PC-3 (cell line): ENCODE data around the gene ADAMTSL3. TPM values are rescaled to one million over a fixed set of nuclear protein-coding genes. Genes with fewer than 3 reads are reported as not detected.
"Not testable (repeated sequence)": the region's sequence is repeated elsewhere in the genome, so short reads cannot be mapped to it uniquely, and the experiment has no call there.

ENCODE experiments used
- ATAC-seq: fragments of 200-7000 bp; cut with Tn5 transposase; 2 replicates; pipeline ENCODE4 v1.9.1; 2020; ENCODE audit warnings: mild to moderate bottlenecking, moderate library complexity
- BruUV-seq: library from RNA; stranded (reverse); fragments of 400-500 nt; replicated peaks from 2 replicates; lab custom pipeline; 2021; lab: Mats Ljungman, UMichigan
- CTCF ChIA-PET: fragments of 300-600 bp; sonication (Branson Sonifier 250); formaldehyde crosslinking; loops from one replicate; lab custom pipeline; 2022; ENCODE audit warnings: antibody characterized with exemption; lab: Charles Lee
- POLR2A ChIA-PET: fragments of 300-600 bp; sonication (Branson Sonifier 250); formaldehyde crosslinking; loops from one replicate; lab custom pipeline; 2022; ENCODE audit warnings: antibody characterized with exemption; ENCODE audit not compliant: unreplicated experiment; lab: Charles Lee
- DNase-seq: peaks from one replicate; pipeline ENCODE4 v3.0.0-alpha.2; 2015
- H2AFZ ChIP-seq: fragments of 300-600 bp; sonication (generic); 2 replicates; pipeline ENCODE4 v1.6.0; 2016; ENCODE audit warnings: antibody characterized with exemption, low read length
- H3F3A ChIP-seq: fragments of 300-600 bp; sonication (generic); one replicate; pipeline ENCODE4 v1.6.0; 2017; ENCODE audit warnings: antibody characterized with exemption, low read length, control low read depth, mild to moderate bottlenecking; ENCODE audit not compliant: unreplicated experiment
- H3K27ac ChIP-seq: fragments of 300-600 bp; sonication (generic); 2 replicates; pipeline ENCODE4 v1.5.1; 2016; ENCODE audit warnings: mild to moderate bottlenecking, low read length
- H3K27me3 ChIP-seq: fragments of 300-600 bp; sonication (generic); 2 replicates; pipeline ENCODE4 v1.6.1; 2016; ENCODE audit warnings: low read length, mixed read lengths
- H3K36me3 ChIP-seq: fragments of 300-600 bp; sonication (generic); 2 replicates; pipeline ENCODE4 v1.6.1; 2016; ENCODE audit warnings: low read depth, mixed run types, low read length, mixed read lengths
- H3K4me1 ChIP-seq: fragments of 300-600 bp; sonication (generic); 2 replicates; pipeline ENCODE4 v1.5.1; 2016; ENCODE audit warnings: low read length; ENCODE audit not compliant: insufficient read depth
- H3K4me2 ChIP-seq: fragments of 300-600 bp; sonication (generic); 2 replicates; pipeline ENCODE4 v1.6.0; 2016; ENCODE audit warnings: low read length
- H3K4me3 ChIP-seq: fragments of 300-600 bp; sonication (generic); 2 replicates; pipeline ENCODE4 v1.5.1; 2016; ENCODE audit warnings: mild to moderate bottlenecking, low read length, mixed read lengths
- H3K79me2 ChIP-seq: fragments of 300-600 bp; sonication (generic); 2 replicates; pipeline ENCODE4 v1.6.1; 2017; ENCODE audit warnings: low read length, mixed read lengths
- H3K9ac ChIP-seq: fragments of 300-600 bp; sonication (generic); 2 replicates; pipeline ENCODE4 v1.6.0; 2016; ENCODE audit warnings: mild to moderate bottlenecking, low read length
- H3K9me2 ChIP-seq: fragments of 300-600 bp; sonication (generic); replicated peaks from 2 replicates; pipeline ENCODE4 v1.6.1; 2016; ENCODE audit warnings: mixed run types, low read length, mixed read lengths
- H3K9me3 ChIP-seq: fragments of 300-600 bp; sonication (generic); 2 replicates; pipeline ENCODE4 v1.6.1; 2016; ENCODE audit warnings: low read length, mixed read lengths
- H4K20me1 ChIP-seq: fragments of 300-600 bp; sonication (generic); 2 replicates; pipeline ENCODE4 v1.6.1; 2016; ENCODE audit warnings: low read length, mixed read lengths
- EZH2 ChIP-seq: fragments of 300-600 bp; sonication (generic); IDR thresholded peaks from one replicate; pipeline ENCODE4 v1.6.1; 2017; ENCODE audit warnings: antibody characterized with exemption, mild to moderate bottlenecking, low read length; ENCODE audit not compliant: unreplicated experiment
- EZH2phosphoT487 ChIP-seq: fragments of 300-600 bp; sonication (generic); IDR thresholded peaks from 2 replicates; pipeline ENCODE4 v1.6.1; 2018; ENCODE audit warnings: mild to moderate bottlenecking, antibody characterized with exemption, low read length, borderline replicate concordance
- intact Hi-C: fragments of 100-400 bp; cut with micrococcal nuclease; formaldehyde crosslinking; loops from 2 replicates; pipeline ENCODE4 v1.9.0; 2023
- total RNA-seq: library from RNA; depleted of rRNA; stranded (reverse); fragments of >200 nt; gene quantifications from 2 replicates; pipeline ENCODE4 v1.2.3, GENCODE V29; 2014
- TF ChIP-seq, protein P1 (sequence below): fragments of 300-600 bp; sonication (generic); conservative IDR thresholded peaks from 2 replicates; pipeline ENCODE4 v1.5.1; 2017; ENCODE audit warnings: antibody characterized with exemption, low read depth, mild to moderate bottlenecking, low read length

The ADAMTSL3 gene
- total RNA-seq, 1 experiment from 2014 or later = 7.9 TPM

DNA sequence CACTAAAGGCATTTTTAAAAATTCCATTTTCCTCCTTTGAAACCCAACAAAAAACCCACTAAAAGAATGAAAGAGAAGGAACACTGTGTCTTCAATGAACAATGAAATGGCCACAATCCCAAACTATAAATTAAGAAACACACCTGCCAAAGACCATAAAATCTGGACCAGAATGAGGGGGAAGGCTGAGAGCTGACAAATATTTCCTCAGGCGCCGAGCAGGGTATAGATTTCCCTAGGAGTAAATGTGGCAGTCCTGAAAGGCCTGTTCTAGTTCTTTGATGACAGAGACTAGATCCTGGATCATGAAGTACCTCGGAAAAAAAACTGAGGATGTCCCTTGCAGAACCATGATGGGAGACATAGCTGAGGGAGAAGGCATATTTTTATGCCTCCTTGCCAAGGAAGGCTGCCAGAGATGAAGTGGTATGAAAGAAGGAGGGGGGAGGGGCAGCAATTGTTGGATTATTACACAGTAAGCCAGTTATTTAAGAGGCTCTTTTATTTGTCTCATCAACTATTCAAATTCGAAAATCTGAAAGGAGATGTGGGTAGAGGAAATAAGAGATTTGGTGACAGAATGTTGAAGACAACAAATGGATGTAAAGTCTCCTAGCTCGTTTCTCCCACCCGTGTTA lies 306.4 kb downstream of the ADAMTSL3 start:
- no peak overlapping the region for H3K27ac ChIP-seq
- H3F3A ChIP-seq = no peaks in the 10 kb centered on the region
- H3K36me3 ChIP-seq = no peaks in the 10 kb centered on the region
- H3K4me3 ChIP-seq = no peak overlapping the region
- no peaks in the 10 kb centered on the region for H3K9me2 ChIP-seq
- no peaks in the 10 kb centered on the region for H4K20me1 ChIP-seq
- no TSS peak for BruUV-seq
- no peak for TF ChIP-seq EZH2phosphoT487
- TF ChIP-seq EZH2 = no peak
- H3K9ac ChIP-seq = no peak overlapping the region
- no peaks in the 10 kb centered on the region for H3K4me1 ChIP-seq
- H3K79me2 ChIP-seq = no peaks in the 10 kb centered on the region
- ATAC-seq (no peak), DNase-seq (no peak)
- POLR2A ChIA-PET = no interaction called here
- H3K4me2 ChIP-seq = no peak overlapping the region
- intact Hi-C loops = no loop called here
- H2AFZ ChIP-seq = no peak overlapping the region
- CTCF ChIA-PET = no interaction called here
- H3K27me3 ChIP-seq = no peaks in the 10 kb centered on the region
- no peaks in the 10 kb centered on the region for H3K9me3 ChIP-seq

DNA sequence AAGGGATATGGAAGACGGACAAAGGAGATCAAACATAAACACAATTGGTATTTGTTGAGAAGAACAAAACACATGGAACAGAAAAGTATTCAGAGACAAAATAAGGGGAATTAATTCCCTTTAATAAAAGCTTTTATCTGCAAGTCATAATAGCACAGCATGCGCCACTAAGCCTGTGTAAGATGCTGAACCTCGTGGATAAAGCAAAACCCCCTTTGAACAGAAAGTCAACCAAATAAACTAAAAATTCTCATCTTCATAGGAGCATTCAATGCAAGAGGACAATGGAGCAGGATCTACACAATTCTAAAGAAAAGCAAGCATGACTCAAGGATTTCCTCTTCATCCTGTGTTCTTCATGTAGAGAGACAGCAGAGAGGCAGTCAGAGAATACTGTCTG lies 307.4 kb downstream of the ADAMTSL3 start:
- no peaks in the 10 kb centered on the region for H3K9me2 ChIP-seq
- intact Hi-C loops = no loop called here
- no peak for ATAC-seq

DNA sequence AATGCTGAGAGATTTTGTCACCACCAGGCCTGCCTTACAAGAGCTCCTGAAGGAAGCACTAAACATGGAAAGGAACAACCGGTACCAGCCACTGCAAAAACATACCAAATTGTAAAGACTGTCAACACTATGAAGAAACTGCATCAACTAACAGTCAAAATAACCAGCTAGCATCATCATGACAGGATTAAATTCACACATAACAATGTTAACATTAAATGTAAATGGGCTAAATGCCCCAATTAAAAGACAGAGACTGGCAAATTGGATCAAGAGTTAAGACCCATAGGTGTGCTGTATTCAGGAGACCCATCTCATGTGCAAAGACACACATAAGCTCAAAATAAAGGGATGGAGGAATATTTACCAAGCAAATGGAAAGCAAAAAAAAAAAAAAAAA lies 311.0 kb downstream of the ADAMTSL3 start:
- H3K36me3 ChIP-seq, H3K4me3 ChIP-seq, ATAC-seq, H3K27me3 ChIP-seq, H3K4me2 ChIP-seq, H3K4me1 ChIP-seq, H3K9me3 ChIP-seq, POLR2A ChIA-PET, H3K9ac ChIP-seq, intact Hi-C loops, H3F3A ChIP-seq, CTCF ChIA-PET, H3K27ac ChIP-seq, DNase-seq, H3K9me2 ChIP-seq, BruUV-seq, H2AFZ ChIP-seq, H3K79me2 ChIP-seq, H4K20me1 ChIP-seq: not testable (repeated sequence)

More for the DNA sequence above, 307.4 kb downstream of the ADAMTSL3 start:
- TF ChIP-seq, protein P1, sequence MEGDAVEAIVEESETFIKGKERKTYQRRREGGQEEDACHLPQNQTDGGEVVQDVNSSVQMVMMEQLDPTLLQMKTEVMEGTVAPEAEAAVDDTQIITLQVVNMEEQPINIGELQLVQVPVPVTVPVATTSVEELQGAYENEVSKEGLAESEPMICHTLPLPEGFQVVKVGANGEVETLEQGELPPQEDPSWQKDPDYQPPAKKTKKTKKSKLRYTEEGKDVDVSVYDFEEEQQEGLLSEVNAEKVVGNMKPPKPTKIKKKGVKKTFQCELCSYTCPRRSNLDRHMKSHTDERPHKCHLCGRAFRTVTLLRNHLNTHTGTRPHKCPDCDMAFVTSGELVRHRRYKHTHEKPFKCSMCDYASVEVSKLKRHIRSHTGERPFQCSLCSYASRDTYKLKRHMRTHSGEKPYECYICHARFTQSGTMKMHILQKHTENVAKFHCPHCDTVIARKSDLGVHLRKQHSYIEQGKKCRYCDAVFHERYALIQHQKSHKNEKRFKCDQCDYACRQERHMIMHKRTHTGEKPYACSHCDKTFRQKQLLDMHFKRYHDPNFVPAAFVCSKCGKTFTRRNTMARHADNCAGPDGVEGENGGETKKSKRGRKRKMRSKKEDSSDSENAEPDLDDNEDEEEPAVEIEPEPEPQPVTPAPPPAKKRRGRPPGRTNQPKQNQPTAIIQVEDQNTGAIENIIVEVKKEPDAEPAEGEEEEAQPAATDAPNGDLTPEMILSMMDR = no peak
- TF ChIP-seq EZH2phosphoT487 (no peak), EZH2 (no peak)
- POLR2A ChIA-PET = no interaction called here
- H3K9ac ChIP-seq = no peak overlapping the region
- no peak overlapping the region for H3K4me3 ChIP-seq
- H3K4me1 ChIP-seq = no peaks in the 10 kb centered on the region
- H2AFZ ChIP-seq = no peak overlapping the region
- BruUV-seq = no TSS peak
- no peaks in the 10 kb centered on the region for H3K9me3 ChIP-seq
- no peak overlapping the region for H3K4me2 ChIP-seq
- CTCF ChIA-PET = no interaction called here
- H3F3A ChIP-seq = no peaks in the 10 kb centered on the region
- no peak overlapping the region for H3K27ac ChIP-seq
- H4K20me1 ChIP-seq = no peaks in the 10 kb centered on the region
- no peaks in the 10 kb centered on the region for H3K27me3 ChIP-seq
- no peaks in the 10 kb centered on the region for H3K36me3 ChIP-seq
- no peak for DNase-seq
- H3K79me2 ChIP-seq = no peaks in the 10 kb centered on the region
